GM18951 (cell line): ENCODE measurements around the gene LRP1B.

Source experiments
- POLR2A ChIP-seq: IDR thresholded peaks from 4 replicates; pipeline ENCODE4 v1.6.1; 2011; ENCODE audit warnings: mild to moderate bottlenecking; ENCODE audit not compliant: insufficient read length, insufficient read depth; ENCODE audit errors: extremely low read depth
- in situ Hi-C: fragments of 300-500 bp; cut with MboI; formaldehyde crosslinking; loops from one replicate; pipeline ENCODE4 v1.12.0; 2022; ENCODE audit warnings: low sequenced_read_pairs, mixed read lengths, inconsistent platforms; ENCODE audit not compliant: unreplicated experiment

LRP1B gene

GRCh38 chr2:141767691-141768090 lies 363.1 kb downstream of the LRP1B start:
- in situ Hi-C loops, result no loop called here
- no peak for TF ChIP-seq POLR2A

- TF ChIP-seq POLR2A, result no peak
- in situ Hi-C loops, result no loop called here
Measured at GRCh38 chr2:141767051-141767450, 363.8 kb downstream of the LRP1B start.

GRCh38 chr2:141766225-141766624 lies 364.6 kb downstream of the LRP1B start:
- in situ Hi-C loops, result no loop called here

DNA sequence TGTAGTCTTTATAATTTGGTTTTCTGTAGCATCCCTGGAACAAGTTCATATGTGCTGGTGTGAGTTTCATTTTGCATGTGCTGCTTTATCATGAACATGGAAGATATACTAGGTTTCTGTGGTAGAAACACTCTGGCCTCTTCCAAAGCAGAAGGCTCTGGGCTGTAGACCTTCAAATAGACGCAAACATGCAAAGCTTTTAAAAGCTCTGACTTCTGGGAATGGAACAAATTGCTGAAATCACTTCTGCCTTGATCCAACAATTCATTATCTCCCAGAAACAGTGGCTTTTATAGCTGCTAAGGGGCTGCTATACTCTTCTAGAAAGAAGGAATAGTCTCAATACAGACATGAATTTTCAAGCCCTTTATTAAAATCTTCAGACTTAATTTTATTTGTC lies 382.2 kb downstream of the LRP1B start:
- in situ Hi-C loops, result no loop called here
- TF ChIP-seq POLR2A, result no peak

More at GRCh38 chr2:141766225-141766624, 364.6 kb downstream of the LRP1B start:
- no peak for TF ChIP-seq POLR2A

- TF ChIP-seq POLR2A, result no peak
Measured at GRCh38 chr2:141741652-141742051, 389.2 kb downstream of the LRP1B start.

GRCh38 chr2:141737492-141738255 lies 393.1 kb downstream of the LRP1B start:
- TF ChIP-seq POLR2A, result no peak
- in situ Hi-C loops, result no loop called here

More at GRCh38 chr2:141741652-141742051, 389.2 kb downstream of the LRP1B start:
- in situ Hi-C loops, result no loop called here

DNA sequence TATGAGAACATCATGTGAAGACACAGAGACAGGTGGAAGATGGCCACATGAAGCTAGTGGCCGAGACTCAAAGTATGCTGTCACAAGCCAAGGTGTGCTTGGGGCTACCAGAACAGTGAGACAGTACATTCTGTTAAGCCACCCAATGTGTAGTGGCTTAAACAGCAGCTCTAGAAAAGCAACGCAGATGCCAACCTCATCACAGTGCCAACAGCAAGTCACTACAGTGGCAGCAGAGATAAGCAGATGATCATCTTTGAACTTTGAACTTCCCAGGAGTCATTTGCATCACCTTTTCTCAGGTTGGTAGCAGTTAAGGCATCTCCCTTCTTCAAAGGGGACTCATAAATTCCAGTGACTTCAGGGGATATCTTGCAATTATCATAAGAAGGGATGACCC lies 394.4 kb downstream of the LRP1B start:
- in situ Hi-C loops, result no loop called here

GRCh38 chr2:141728886-141729285 lies 401.9 kb downstream of the LRP1B start:
- in situ Hi-C loops, result no loop called here
- TF ChIP-seq POLR2A, result no peak

More for the DNA sequence above, 394.4 kb downstream of the LRP1B start:
- TF ChIP-seq POLR2A, result no peak

GRCh38 chr2:141728142-141728541 lies 402.7 kb downstream of the LRP1B start:
- TF ChIP-seq POLR2A, result no peak
- in situ Hi-C loops, result no loop called here

- in situ Hi-C loops, result no loop called here
Measured at GRCh38 chr2:141724426-141724825, 406.4 kb downstream of the LRP1B start.

GRCh38 chr2:141723814-141724213 lies 407.0 kb downstream of the LRP1B start:
- in situ Hi-C loops, result no loop called here
- no peak for TF ChIP-seq POLR2A

More at GRCh38 chr2:141724426-141724825, 406.4 kb downstream of the LRP1B start:
- TF ChIP-seq POLR2A, result no peak

- TF ChIP-seq POLR2A, result no peak
- in situ Hi-C loops, result no loop called here
Measured at GRCh38 chr2:141720476-141720875, 410.3 kb downstream of the LRP1B start.

- in situ Hi-C loops, result no loop called here
- no peak for TF ChIP-seq POLR2A
Measured at GRCh38 chr2:141714496-141714895, 416.3 kb downstream of the LRP1B start.

- no peak for TF ChIP-seq POLR2A
- in situ Hi-C loops, result no loop called here
Measured at GRCh38 chr2:141711627-141712026, 419.2 kb downstream of the LRP1B start.
